Trophoblast cell (in vitro differentiated cells and primary cell): ENCODE results near the gene LRRC73.
A peak's percentile ranks its signal among the peaks of the same experiment; 100 is the strongest.

ENCODE experiments used
- DNase-seq, 2 donors: peaks; one replicate each; pipeline ENCODE4 v3.0.0-alpha.2; 2016
- H2AFZ ChIP-seq: 2 replicates; pipeline ENCODE4 v1.6.1; 2013; ENCODE audit warnings: low read length, moderate library complexity, mild to moderate bottlenecking; ENCODE audit not compliant: insufficient read depth, poor library complexity
- H2AK5ac ChIP-seq: 2 replicates; pipeline ENCODE4 v1.6.1; 2013; ENCODE audit warnings: mild to moderate bottlenecking, low read length
- H2BK120ac ChIP-seq: 2 replicates; pipeline ENCODE4 v1.6.1; 2013; ENCODE audit warnings: low read length, mild to moderate bottlenecking, moderate library complexity; ENCODE audit not compliant: insufficient read depth, poor library complexity
- H2BK12ac ChIP-seq: 2 replicates; pipeline ENCODE4 v1.6.1; 2013; ENCODE audit warnings: mild to moderate bottlenecking, low read length, moderate library complexity
- H2BK5ac ChIP-seq: 2 replicates; pipeline ENCODE4 v1.6.1; 2013; ENCODE audit warnings: low read length, low read depth, moderate library complexity, mild to moderate bottlenecking; ENCODE audit not compliant: poor library complexity
- H3K14ac ChIP-seq: 2 replicates; pipeline ENCODE4 v1.6.1; 2013; ENCODE audit warnings: mild to moderate bottlenecking, low read length
- H3K18ac ChIP-seq: 2 replicates; pipeline ENCODE4 v1.6.1; 2013; ENCODE audit warnings: mild to moderate bottlenecking, low read length
- H3K23ac ChIP-seq: 2 replicates; pipeline ENCODE4 v1.6.1; 2013; ENCODE audit warnings: low read length
- H3K27ac ChIP-seq: 2 replicates; pipeline ENCODE4 v1.5.1; 2013; ENCODE audit warnings: low read depth, mild to moderate bottlenecking, inconsistent platforms, low read length, moderate library complexity
- H3K27me3 ChIP-seq: 2 replicates; pipeline ENCODE4 v1.6.1; 2013; ENCODE audit warnings: inconsistent platforms, mild to moderate bottlenecking, low read length, moderate library complexity; ENCODE audit not compliant: insufficient read depth
- H3K36me3 ChIP-seq, 2 experiments: 1 replicate in 1 of 2; 2 replicates in 1 of 2; pipeline ENCODE4 v1.6.1; 2013; ENCODE audit warnings: low read length in 2 of 2, mild to moderate bottlenecking in 2 of 2, moderate library complexity in 1 of 2; ENCODE audit not compliant: insufficient read depth in 2 of 2, control insufficient read depth in 1 of 2
- H3K4ac ChIP-seq: 2 replicates; pipeline ENCODE4 v1.6.1; 2013; ENCODE audit warnings: low read depth, mild to moderate bottlenecking, low read length, moderate library complexity
- H3K4me1 ChIP-seq, 2 experiments: 1 replicate in 1 of 2; 2 replicates in 1 of 2; pipeline ENCODE4 v1.6.1; 2013; ENCODE audit warnings: low read length in 2 of 2, mild to moderate bottlenecking in 2 of 2, moderate library complexity in 1 of 2; ENCODE audit not compliant: insufficient read depth in 2 of 2, control insufficient read depth in 1 of 2
- H3K4me2 ChIP-seq: 2 replicates; pipeline ENCODE4 v1.6.1; 2013; ENCODE audit warnings: inconsistent platforms, mild to moderate bottlenecking, low read length, moderate library complexity
- H3K4me3 ChIP-seq: 2 replicates; pipeline ENCODE4 v1.5.1; 2013; ENCODE audit warnings: mild to moderate bottlenecking, low read depth, low read length, inconsistent platforms
- H3K79me1 ChIP-seq: one replicate; pipeline ENCODE4 v1.6.1; 2013; ENCODE audit warnings: low read length
- H3K79me2 ChIP-seq: 2 replicates; pipeline ENCODE4 v1.6.1; 2013; ENCODE audit warnings: low read length, mild to moderate bottlenecking; ENCODE audit not compliant: control insufficient read depth, insufficient read depth, poor library complexity
- H3K9ac ChIP-seq: 2 replicates; pipeline ENCODE4 v1.6.1; 2013; ENCODE audit warnings: mild to moderate bottlenecking, low read length
- H3K9me3 ChIP-seq: 2 replicates; pipeline ENCODE4 v1.6.1; 2013; ENCODE audit warnings: low read depth, mild to moderate bottlenecking, control low read depth, inconsistent platforms, low read length; ENCODE audit not compliant: insufficient read depth
- H4K12ac ChIP-seq: 2 replicates; pipeline ENCODE4 v1.6.1; 2013; ENCODE audit warnings: low read depth, mild to moderate bottlenecking, low read length, moderate library complexity
- H4K8ac ChIP-seq: 2 replicates; pipeline ENCODE4 v1.6.1; 2013; ENCODE audit warnings: low read depth, mild to moderate bottlenecking, low read length, moderate library complexity
- H4K91ac ChIP-seq: one replicate; pipeline ENCODE4 v1.6.1; 2013; ENCODE audit warnings: low read depth, mild to moderate bottlenecking, low read length, moderate library complexity
- WGBS: extraction: QIAGEN DNeasy Blood & Tissue Kit; methylation state at CpG from one replicate; pipeline ENCODE4 v1.1.7; 2013; ENCODE audit warnings: missing lambda C conversion rate; ENCODE audit not compliant: insufficient read length, insufficient coverage; ENCODE audit errors: extremely low coverage; 5-methylcytosine and 5-hydroxymethylcytosine counted together

Gene LRRC73

DNA sequence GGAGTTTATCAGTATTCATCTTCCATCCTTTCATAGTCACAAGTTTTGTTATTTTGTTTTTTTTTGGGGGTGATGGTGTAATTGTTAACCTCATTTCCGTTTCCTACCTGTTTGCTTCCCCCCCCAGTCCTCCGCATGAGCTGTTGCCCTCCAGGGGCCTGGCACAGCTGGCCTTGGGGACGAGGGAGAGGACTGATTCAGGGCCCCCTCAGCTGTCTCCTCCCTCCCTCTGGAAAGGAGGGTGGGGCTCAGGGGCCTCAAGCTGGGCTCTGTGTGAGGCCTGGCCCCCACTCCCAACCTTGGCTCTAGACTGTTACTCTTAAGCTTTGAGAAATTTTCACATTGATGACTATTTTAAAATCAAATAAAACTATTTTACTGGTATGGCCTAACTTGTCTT lies 4.0 kb downstream of the LRRC73 start:
- H3K4me1 ChIP-seq = peaks cover 4 to 8% of the 10 kb centered on the region in 2 experiments
- no peak overlapping the region for H3K4ac ChIP-seq
- H2BK12ac ChIP-seq = no peak overlapping the region
- H3K18ac ChIP-seq = no peak overlapping the region
- H3K27me3 ChIP-seq = peaks cover 20% of the 10 kb centered on the region
- no peak overlapping the region for H3K23ac ChIP-seq
- H3K79me1 ChIP-seq = peaks cover 2% of the 10 kb centered on the region
- H3K4me3 ChIP-seq = no peak overlapping the region
- no peak overlapping the region for H3K4me2 ChIP-seq
- no peak overlapping the region for H2AK5ac ChIP-seq
- WGBS = no CpG with 5 or more reads among the region's 3 CpGs
- H3K27ac ChIP-seq = no peak overlapping the region
- H3K9ac ChIP-seq = no peak overlapping the region
- no peaks in the 10 kb centered on the region for H3K79me2 ChIP-seq
- H2AFZ ChIP-seq = no peak overlapping the region
- no peak overlapping the region for H3K14ac ChIP-seq
- no peak overlapping the region for H4K12ac ChIP-seq
- no peak overlapping the region for H2BK120ac ChIP-seq
- DNase-seq = no peak
- H4K91ac ChIP-seq = no peak overlapping the region
- H4K8ac ChIP-seq = no peak overlapping the region
- H3K36me3 ChIP-seq = peaks cover 40 to 46% of the 10 kb centered on the region in 2 experiments
- H3K9me3 ChIP-seq = no peaks in the 10 kb centered on the region
- H2BK5ac ChIP-seq = no peak overlapping the region

DNA sequence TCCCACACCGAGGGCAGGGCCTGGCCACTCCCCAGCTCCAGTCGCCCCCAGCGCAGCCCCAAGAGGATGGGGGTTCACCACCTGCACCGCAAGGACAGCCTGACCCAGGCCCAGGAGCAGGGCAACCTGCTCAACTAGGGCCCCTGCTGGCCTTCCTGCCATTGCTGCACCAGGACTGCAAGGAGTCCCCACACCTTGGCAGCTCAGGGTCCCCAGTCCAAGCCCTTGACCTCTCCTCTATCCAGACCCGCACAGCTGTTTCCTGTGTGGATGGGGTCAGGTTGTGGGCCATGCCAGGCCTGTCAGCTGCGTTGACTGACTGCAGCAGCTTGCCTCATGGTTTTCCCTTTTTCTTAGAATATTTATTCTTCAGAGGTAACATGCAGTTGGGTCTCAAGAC lies 4.4 kb downstream of the LRRC73 start:
- Histone ChIP-seq H4K8ac (no peak overlapping the region), H3K79me2 (no peaks in the 10 kb centered on the region), H3K4me3 (no peak overlapping the region), H3K9me3 (no peaks in the 10 kb centered on the region), H3K4ac (no peak overlapping the region), H2AK5ac (no peak overlapping the region), H2BK120ac (no peak overlapping the region), H4K91ac (no peak overlapping the region), H2BK5ac (no peak overlapping the region), H3K27ac (no peak overlapping the region), H3K4me1 (peaks cover 4 to 8% of the 10 kb centered on the region in 2 experiments), H3K9ac (no peak overlapping the region), H3K23ac (no peak overlapping the region), H3K4me2 (no peak overlapping the region), H4K12ac (no peak overlapping the region), H2BK12ac (no peak overlapping the region), H3K79me1 (peaks cover 2% of the 10 kb centered on the region), H3K36me3 (peaks cover 42 to 48% of the 10 kb centered on the region in 2 experiments), H3K27me3 (peaks cover 20% of the 10 kb centered on the region), H3K14ac (no peak overlapping the region), H3K18ac (no peak overlapping the region), H2AFZ (no peak overlapping the region)
- no peak for DNase-seq
- no CpG with 5 or more reads among the region's 6 CpGs for WGBS

DNA sequence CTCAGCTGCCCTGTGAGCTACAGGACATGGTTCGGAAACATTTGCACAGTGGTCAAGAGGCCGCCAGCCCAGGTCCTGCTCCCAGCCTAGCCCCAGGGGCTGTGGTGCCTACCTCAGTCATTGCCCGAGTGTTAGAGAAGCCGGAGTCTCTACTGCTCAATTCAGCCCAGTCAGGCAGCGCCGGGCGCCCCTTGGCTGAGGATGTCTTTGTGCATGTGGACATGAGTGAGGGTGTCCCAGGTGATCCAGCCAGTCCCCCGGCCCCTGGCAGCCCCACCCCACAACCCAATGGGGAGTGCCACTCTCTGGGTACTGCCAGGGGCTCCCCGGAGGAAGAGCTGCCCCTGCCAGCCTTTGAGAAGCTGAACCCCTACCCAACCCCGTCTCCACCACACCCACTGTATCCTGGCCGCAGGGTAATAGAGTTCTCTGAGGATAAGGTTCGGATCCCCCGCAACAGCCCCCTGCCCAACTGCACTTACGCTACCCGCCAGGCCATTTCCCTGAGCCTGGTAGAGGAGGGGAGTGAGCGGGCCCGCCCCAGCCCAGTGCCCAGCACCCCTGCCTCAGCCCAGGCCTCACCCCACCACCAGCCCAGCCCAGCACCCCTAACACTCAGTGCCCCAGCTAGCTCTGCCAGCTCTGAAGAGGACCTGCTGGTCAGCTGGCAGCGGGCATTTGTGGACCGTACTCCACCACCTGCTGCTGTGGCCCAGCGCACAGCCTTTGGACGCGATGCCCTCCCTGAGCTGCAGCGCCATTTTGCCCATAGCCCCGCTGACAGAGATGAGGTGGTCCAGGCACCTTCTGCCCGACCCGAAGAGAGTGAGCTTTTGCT lies 5.2 kb downstream of the LRRC73 start:
- Histone ChIP-seq H3K4me2 (no peak overlapping the region), H2BK5ac (no peak overlapping the region), H4K12ac (no peak overlapping the region), H2BK120ac (no peak overlapping the region), H2AFZ (no peak overlapping the region), H4K8ac (no peak overlapping the region), H2BK12ac (no peak overlapping the region), H3K9me3 (no peaks in the 10 kb centered on the region), H3K27ac (no peak overlapping the region), H4K91ac (no peak overlapping the region), H3K36me3 (peaks cover 46 to 54% of the 10 kb centered on the region in 2 experiments), H3K4ac (no peak overlapping the region), H3K14ac (no peak overlapping the region), H3K23ac (no peak overlapping the region), H3K79me1 (peaks cover 2% of the 10 kb centered on the region), H2AK5ac (no peak overlapping the region), H3K27me3 (peaks cover 20% of the 10 kb centered on the region), H3K79me2 (no peaks in the 10 kb centered on the region), H3K18ac (no peak overlapping the region), H3K4me3 (no peak overlapping the region), H3K9ac (no peak overlapping the region), H3K4me1 (peaks cover 0 to 4% of the 10 kb centered on the region in 2 experiments)
- peak in 1 of 2 donors; percentile 31 for DNase-seq
- WGBS = no CpG with 5 or more reads among the region's 26 CpGs

DNA sequence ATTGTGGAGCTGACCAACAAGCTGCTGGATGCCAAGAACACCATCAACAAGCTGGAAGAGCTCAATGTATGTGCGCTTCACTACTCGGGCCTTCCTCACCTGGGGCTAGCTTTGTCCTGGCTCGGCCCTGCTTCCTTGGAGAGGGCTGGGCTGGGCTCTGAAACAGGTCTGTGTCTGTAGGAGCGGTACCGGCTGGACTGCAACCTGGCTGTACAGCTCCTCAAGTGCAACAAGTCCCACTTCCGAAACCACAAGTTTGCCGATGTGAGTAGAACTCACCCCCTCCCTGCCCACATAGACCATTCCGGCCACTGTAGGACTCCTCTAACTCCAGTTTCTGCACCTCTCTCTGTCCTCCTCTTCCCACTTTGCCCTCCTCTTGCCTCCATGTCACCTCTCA lies 6.7 kb downstream of the LRRC73 start:
- peaks cover 7% of the 10 kb centered on the region for H3K27me3 ChIP-seq
- H3K4me3 ChIP-seq = no peak overlapping the region
- no peak overlapping the region for H2BK5ac ChIP-seq
- H4K91ac ChIP-seq = no peak overlapping the region
- no peak overlapping the region for H2AFZ ChIP-seq
- H4K12ac ChIP-seq = no peak overlapping the region
- no peak overlapping the region for H4K8ac ChIP-seq
- no peak overlapping the region for H3K4me2 ChIP-seq
- no peak overlapping the region for H3K9ac ChIP-seq
- H3K4me1 ChIP-seq = no peaks in the 10 kb centered on the region
- no CpG with 5 or more reads among the region's 8 CpGs for WGBS
- H3K23ac ChIP-seq = no peak overlapping the region
- no peak overlapping the region for H3K18ac ChIP-seq
- no peak overlapping the region for H2AK5ac ChIP-seq
- peaks cover 60 to 69% of the 10 kb centered on the region in 2 experiments for H3K36me3 ChIP-seq
- H2BK12ac ChIP-seq = no peak overlapping the region
- H3K79me2 ChIP-seq = no peaks in the 10 kb centered on the region
- DNase-seq = no peak
- H3K79me1 ChIP-seq = no peaks in the 10 kb centered on the region
- H3K9me3 ChIP-seq = no peaks in the 10 kb centered on the region
- H3K27ac ChIP-seq = no peak overlapping the region
- H2BK120ac ChIP-seq = no peak overlapping the region
- H3K4ac ChIP-seq = no peak overlapping the region
- no peak overlapping the region for H3K14ac ChIP-seq
